GM19043 (cell line): ENCODE results near the gene RAD1.

ENCODE experiments used
- ATAC-seq: cut with Tn5 transposase; IDR thresholded peaks from one replicate; pipeline ENCODE4 v1.9.1; 2021; ENCODE audit warnings: low read depth; ENCODE audit not compliant: unreplicated experiment

Gene RAD1

DNA sequence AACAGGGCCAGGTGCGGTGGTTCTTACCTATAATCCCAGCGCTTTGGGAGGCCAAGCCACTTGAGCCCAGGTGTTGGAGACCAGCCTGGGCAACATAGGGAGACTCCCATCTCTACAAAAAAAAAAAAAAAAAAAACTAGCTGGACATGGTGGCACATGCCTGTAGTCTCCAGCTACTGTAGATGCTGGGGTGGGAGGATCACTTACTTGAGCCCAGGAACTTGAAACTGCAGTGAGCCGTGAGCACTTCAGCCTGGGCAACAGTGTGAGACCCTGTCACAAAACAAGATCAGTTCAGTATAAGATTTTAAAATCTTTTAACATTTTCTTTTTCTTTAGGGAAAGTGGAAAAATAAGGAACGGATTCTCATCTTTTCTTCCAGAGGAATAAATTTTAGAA, 2.7 kb upstream of the RAD1 start:
- ATAC-seq = no peak

DNA sequence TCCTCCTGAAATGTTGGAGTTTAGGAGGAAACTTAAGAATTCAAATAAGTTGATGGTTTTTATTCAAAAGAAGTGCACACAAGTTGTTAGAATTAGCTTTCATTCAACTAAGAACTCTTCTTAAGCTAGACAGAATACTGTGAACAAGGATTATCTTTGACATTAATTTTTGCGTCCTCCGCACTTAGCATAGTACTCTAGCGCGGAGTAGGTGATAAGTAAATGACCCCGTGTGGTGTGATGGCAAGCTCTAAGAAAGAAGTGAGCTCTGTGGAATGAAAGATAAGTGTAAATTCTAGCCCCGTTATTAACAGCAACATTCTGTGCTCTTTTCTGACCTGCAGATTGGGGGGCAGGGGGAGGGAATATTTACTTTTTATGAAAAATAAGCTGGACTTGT, 1.2 kb upstream of the RAD1 start:
- ATAC-seq = no peak

DNA sequence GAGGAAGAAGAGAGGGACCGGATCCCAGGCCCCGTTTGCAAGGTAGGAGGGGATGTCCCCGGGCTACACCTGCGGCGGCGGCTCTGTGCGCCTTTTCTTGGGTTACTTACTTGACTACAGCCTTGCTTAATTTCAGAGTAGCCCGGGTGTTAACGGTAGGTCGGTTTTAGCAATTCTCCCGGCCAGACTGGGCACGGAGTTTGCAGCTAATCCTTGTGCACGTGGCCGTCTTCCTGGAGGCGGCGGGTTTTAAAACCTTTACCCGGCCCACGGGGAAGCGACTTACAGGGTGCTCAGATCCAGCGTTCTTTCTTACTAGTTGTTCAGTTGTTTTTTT, 520 bp upstream of the RAD1 start:
- peak; percentile 2 for ATAC-seq

DNA sequence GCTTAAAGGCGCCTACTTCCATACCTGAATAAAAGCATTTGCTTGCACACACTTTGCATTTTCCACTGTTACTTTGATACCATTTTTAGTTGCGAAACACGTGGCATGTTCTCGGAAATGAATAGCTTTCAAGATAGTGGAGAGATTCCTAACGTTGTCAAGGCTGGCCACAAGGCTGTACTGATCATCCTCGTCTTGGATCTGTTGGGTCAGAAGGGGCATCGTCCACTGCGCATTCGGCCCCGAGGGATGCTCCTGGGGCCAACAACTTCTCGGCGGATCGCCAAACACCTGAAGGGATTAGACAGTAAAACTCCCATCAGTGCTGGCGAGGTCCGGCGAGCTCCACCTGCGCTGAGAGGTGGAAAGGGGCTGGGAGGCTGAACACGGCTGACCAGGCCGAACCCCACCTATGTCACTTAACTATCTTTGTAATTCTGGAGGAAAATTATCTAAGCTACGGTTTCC, 599 bp downstream of the RAD1 start:
- peak; percentile 13 for ATAC-seq

DNA sequence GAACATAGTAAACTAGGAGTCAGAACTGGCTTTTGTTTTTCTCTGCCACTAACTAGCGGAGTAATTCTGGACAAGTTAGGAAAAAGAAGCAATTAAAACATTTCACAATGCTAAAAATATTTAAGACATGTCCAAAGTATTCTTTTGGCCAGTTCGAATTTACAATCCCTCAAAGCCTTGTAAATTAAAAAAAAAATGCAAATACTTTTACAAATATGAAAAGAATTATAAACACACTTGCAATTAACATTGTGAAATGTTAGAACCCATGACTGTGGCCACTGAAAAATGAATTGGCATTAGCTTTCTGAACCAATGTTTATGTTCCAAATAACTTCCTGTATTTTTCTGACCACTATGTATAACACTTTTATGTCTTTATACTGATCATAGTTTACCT, 2.2 kb downstream of the RAD1 start:
- ATAC-seq = no peak

DNA sequence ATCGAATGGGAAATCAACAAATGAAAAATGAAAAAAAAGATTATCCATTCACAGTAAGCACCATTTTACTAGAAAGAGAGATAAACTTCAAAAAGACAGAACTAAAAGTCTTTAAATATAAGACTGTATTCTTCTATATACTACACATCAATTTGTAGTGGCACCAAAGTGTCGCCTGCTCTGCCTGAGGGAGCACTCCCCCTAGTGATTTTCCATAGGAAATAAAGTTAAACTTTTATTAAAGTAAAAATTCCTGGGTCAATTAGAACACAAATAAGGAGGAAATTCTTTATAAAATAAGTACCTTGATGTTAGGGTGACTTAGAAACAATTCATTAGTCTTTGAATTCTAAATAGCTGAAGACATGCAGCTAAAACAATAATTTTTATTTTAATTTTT, 9.7 kb downstream of the RAD1 start:
- ATAC-seq = no peak

DNA sequence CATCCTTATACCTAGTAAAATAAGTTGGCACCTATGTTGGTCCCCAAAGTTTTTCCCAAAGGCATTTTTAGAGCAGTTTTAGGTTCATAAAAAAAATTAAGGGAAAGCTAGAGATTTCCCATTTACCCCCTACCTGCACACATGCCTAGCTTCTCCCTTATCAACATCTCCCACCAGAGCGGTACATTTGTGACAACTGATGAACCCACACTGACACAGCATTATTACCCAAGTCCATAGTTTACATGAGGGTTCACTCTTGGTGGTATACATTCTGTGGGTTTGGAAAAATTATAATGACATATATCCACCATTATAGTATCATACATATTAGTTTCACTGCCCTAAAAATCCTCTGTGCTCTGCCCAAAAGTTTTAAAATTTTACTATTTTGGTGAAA, 12.0 kb downstream of the RAD1 start:
- ATAC-seq = no peak

DNA sequence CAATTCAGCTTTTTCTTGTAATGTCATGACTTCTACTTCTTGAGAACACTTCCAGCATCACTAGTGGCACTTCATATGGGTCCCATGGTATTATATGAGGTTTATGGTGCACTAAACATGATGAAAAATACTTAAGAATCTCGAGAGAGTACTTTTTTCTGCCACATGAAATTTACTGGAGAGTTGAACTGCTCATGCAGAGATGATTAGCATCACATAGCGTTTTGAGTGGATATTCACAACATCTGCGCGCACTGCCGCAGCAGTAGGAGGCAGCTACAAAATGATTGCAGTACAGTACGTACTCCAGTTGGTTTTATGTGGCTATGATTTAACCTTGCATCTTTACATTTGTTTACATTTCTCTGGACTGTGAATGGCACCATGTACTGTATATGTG, 14.7 kb downstream of the RAD1 start:
- ATAC-seq = no peak

DNA sequence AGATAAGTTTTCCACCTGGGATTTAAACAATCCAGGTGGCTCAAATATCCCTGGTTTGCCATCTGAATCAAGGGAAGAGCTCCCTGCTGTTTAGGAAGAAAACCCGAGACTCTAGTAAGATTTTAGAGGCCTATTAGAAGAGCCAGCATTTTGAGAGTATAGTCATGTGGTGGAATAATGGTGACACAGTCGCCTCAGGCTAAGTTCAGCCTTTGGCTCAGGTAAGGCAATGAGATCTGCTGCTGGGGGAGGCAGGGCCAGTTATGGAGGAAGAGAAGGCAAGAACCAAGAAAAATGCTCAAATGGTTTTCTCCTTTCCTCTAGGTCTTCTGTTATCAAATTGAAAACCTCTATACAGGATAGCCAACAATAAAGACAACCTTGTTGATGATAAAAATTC, 16.2 kb downstream of the RAD1 start:
- ATAC-seq = no peak

DNA sequence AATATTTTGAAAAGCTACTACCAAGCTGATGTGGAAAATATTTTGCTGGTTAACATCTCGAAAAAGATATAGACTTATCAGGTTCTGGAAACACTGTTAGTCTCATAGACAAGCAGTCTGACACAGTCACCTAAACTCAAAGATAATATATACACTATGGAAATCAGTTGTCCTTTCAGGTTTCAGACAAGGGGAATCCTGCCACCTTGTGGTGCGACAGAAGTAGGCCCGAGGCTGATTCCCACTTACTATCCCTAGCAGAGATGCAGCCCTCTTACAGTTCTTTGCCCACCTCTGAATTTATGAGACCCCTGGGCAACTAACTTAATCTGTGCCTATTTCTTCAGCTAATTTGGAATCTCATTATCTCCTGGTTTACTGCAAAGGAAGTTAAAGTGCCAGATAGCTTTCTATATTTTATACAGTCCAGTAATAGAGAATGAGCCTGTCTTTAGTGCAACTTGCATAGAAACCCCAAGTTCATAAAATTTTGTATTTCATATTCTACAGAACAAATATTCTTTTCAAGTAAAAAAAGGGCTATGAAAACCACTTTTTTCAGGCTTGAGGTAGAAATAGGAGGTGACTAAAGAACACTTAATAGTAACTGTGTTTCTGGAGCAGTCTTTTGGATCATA, 16.9 kb downstream of the RAD1 start:
- ATAC-seq = peak; percentile 77

DNA sequence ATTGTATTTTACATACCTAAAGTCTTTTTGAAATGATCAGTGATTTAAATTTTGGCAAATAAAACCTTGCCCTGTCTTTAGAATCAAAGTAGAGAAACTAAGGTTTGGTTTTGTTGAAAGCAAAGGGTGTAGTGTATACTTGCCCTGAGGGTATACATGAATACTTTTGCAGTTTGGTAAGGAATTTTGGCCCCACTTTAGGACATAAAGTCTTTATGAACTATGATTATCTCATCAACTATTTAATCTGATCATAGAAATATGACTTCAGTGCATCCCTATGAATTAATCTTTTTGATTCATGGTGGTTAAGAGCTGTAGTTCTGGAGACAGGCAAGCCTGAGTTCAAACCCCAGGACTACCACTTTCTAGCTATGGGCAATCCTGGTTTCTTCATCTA, 17.7 kb downstream of the RAD1 start:
- no peak for ATAC-seq

DNA sequence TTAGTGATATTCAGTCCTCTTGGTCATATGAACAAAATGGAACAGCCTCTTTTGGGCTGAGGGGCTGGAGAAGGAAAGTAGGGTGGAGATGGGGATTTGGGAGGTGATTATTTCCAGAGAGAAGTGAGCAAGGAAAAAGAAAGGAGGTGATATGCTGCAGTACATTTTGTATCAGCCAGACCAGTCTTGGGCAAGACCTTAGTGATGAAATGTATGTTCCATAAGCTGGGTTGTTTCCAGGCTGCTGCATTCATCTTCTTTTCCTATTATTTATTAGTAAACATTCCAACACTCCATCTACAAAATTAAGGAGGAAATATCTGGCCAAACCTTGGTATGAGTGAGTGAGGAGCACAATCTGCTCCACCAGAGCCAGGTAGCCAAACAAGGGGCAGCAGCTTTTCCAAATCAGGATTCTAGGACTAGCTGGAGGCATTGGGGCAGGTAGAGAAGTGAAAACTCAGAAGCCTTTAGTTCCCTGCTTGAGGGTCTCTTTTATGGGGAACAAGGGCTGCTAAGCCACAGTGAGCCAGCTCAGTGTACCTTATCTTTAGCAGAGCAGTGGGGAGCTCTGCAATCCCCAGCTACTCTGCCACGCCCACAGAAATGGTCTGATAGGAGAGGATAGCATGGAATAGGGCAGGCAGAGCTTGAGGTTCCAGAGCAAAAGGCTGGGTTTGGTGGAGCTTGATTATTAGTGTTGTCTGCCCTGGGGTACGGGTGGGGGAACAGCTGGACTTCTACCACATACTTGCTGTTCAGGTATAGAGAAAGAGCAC, 19.5 kb downstream of the RAD1 start:
- ATAC-seq = no peak

DNA sequence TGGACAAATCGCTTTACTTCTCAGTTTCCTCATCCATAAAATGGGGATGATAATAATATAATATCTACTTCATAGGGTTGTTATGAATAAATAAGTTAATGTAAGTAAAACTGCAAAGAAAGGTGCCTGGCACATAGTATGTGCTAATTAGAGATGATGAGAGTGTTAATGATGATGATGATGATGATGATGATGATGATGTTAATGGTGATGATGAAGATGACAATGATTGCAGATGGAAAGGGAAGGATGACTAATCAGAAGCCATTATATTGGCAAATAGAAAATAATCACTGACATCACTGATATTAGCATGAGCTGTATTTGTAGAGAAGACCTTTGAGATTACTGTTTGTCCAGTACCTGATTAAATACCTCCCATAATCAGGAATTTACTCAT, 20.6 kb downstream of the RAD1 start:
- no peak for ATAC-seq

DNA sequence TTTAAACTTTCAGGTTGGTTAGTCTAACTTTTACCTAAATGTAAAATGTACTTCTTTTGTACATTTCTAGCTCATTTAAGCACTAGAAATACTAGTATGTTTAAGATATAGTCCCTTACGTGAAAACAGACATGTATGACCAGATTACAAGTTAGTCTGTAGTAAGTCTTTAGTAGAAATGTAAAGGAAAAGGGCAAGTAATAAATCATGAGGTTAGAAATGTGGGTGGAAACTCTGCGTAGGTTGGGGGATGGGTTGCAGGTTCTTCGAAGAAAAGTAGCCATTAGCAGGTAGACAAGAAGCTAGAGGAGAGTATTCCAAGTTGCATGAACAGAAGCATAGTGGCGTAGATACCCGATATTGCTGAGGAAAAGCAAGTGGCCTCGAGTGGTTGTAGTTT, 22.9 kb downstream of the RAD1 start:
- ATAC-seq = no peak

DNA sequence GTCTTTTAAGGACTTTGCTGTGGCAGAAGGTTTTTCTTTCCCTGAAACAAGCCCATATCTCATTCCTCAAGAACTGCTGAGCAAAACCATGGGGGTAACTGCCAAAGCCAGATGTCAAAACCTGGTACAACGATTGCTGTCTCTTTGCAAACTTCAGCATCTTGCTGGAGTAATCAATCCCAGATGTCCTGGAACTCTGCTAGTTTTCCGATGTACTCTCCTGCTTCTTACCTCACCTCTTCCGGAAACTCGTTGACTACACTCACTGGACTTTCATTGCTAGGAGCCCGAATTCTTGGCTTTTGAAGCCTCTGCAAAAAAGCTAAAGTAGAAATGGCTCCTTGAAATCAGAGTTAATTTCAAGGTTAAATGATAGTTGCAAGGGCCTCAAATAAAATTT, 23.3 kb downstream of the RAD1 start:
- no peak for ATAC-seq

DNA sequence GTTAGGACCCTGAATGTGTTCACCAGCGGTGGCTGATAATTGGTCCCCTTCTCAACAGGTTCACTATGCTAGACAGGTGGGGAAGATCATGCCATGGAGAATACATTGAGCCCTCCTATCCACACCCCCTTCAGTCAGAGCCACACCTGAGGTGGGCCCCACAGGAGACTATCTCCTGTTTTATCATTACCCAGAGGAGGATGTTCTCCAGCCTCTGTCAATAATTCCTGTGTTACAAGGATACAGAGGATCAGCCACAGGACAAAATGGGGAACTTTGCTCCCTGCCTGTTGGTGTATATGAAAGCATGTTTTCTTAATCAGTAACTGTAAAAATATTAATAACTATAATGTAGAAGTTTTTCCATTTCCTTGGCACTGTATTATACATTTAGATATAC, 25.9 kb downstream of the RAD1 start:
- no peak for ATAC-seq

DNA sequence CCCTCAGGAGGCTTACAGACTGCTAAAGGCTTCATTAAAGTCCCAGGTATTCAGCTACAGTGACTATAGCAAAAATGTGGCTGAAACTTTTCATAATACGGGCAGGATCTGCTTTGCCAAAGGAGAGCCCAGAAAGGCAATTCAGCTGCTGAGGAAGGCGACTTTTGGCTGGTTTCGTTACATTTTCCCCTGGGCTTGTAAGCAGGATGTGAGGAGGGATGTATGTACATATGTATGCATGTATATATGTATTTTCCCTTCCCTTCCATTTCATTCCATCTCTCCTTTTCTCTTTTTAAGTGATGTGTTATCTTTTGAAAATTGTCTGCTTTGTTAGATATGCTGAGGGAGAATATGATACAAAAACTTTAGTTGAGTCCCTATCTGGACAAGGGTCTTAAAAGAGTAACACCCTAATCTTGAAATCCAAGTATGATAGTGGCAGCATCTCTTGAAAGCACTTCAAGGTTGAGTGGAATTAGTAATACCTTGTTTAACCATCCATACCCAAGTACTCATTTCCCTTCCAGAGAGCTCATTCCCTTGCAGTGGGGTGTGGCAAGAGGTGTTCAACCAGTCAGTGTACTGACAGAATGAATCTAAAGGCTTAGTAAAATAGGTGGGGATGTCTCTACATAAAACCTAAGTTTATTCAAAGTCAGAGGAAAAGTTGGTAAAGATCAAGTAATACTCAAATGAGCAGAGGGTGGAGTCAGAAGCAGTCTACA, 28.7 kb downstream of the RAD1 start:
- no peak for ATAC-seq

DNA sequence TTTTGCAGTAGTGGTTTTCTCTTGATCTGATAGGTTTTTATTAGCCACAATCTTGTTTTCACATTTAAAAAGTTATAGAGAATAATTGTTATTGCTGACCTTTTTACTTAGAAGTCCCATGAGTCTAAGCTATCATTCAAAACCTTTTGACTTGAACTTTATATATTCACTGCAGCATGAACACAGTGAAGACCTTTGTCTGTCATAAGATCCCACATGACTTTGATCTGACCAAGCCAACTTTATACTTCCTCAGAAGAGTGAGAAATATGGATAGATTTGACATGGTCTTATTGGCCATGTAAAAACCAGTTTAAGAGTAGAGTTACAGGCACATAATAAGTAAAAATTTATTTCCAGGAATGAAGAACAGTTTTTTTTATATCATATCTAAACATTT, 34.1 kb downstream of the RAD1 start:
- ATAC-seq = no peak

DNA sequence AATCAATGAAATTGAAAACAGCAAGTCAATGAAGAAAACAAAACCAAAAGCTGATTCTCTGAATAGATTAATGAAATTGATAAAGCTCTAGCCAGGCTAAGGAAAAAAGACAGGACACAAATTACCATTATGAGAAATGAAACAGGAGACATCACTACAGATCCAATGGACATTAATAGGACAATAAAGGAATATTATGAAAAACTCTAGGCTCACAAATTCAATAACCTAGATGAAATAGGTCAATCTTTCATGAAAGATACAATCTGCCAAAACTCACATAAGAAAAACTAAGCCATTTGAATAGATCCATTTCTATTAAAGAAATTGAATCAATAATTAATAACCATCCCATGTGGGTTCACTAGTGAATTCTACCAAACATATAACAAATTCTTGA, 39.0 kb downstream of the RAD1 start:
- ATAC-seq = no peak

DNA sequence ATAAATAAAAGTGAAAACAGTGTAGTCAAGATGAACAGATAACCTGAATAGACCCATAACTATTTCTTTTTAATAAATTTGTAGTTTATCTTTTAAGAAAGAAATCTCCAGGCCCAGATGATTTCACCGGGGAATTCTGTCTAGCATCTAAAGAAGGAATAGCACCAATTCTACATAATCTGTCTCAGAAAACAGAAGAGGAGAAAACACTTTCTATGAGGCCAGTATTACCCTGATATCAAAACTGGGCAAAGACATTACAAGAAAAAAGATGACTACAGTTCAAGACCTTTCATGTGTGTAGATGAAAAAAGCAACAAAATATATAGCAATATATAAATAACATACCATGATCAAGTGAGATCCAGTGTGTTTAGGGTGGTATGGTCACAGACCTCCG, 44.9 kb downstream of the RAD1 start:
- ATAC-seq = no peak

DNA sequence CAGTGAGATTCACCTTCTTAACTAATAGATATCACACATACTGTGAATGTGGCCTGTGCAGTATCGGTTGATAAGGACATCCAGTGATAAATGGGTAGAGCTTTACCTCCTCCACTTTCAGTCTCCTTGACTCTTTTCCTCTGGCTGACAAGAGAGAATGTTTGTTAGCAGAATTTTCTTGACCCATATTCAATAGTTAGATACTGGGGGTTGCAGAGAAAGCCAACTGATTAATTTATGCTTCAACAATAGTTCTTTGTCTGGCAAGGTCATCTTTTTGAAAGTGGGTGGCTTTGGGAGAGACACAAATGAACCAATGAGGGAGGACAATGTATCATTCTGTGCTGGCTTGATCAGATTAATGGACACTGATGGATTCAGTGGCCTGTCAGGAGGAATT, 46.0 kb downstream of the RAD1 start:
- no peak for ATAC-seq

DNA sequence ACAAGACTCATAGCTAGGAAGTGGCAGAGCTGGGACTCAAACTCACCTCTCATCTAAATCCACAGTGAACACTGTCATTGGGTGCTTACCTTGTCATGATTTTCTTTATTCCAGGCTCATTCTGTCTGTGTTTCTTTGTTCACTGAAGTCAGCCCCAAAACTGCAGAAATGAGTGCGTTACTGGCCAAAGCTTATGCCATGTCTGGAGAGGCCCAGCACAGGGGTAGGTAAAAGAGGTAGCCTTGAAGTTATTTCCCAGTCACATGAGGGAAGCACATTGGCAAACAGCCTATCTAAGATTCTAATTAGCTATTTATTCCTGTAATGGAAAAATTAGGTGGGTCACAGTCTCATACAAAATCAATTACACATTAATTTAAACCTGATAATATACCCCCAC, 46.5 kb downstream of the RAD1 start:
- ATAC-seq = no peak
